Measurements from ENCODE around the gene FBLN1.

DNA sequence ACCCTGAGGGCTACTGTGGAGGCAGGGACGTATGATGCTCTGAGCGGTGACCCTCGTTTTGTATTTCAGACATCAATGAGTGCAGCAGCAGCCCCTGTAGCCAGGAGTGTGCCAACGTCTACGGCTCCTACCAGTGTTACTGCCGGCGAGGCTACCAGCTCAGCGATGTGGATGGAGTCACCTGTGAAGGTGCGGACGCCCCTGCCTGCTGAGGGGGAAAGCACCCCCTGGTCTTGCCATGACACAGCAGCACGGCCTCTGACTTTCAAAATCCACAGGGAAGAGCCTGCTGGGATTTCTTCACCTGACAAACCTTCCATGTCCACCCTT is 44.3 kb downstream of the FBLN1 start:
- no peak for TF ChIP-seq POLR2AphosphoS5 (IDR thresholded peaks at IDR 0.05)
- TF ChIP-seq, protein P1, sequence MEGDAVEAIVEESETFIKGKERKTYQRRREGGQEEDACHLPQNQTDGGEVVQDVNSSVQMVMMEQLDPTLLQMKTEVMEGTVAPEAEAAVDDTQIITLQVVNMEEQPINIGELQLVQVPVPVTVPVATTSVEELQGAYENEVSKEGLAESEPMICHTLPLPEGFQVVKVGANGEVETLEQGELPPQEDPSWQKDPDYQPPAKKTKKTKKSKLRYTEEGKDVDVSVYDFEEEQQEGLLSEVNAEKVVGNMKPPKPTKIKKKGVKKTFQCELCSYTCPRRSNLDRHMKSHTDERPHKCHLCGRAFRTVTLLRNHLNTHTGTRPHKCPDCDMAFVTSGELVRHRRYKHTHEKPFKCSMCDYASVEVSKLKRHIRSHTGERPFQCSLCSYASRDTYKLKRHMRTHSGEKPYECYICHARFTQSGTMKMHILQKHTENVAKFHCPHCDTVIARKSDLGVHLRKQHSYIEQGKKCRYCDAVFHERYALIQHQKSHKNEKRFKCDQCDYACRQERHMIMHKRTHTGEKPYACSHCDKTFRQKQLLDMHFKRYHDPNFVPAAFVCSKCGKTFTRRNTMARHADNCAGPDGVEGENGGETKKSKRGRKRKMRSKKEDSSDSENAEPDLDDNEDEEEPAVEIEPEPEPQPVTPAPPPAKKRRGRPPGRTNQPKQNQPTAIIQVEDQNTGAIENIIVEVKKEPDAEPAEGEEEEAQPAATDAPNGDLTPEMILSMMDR (IDR thresholded peaks at IDR 0.05): no peak
- no peak for TF ChIP-seq EP300 (IDR thresholded peaks at IDR 0.05; ENCODE audit: low read depth)
- no peak for TF ChIP-seq POLR2A (IDR thresholded peaks at IDR 0.05)

Measured in transverse colon (tissue), 4 donors.